ENCODE measurements around the gene RBM39. TPM values are rescaled to one million over a fixed set of nuclear protein-coding genes. Genes with fewer than 3 reads are reported as not detected.
"Not testable (repeated sequence)": the region's sequence is repeated elsewhere in the genome, so short reads cannot be mapped to it uniquely, and the experiment has no call there.

Gene RBM39
- total RNA-seq, 4 donors from 2014 or later, result 98.5 to 165 (median 130) TPM

DNA sequence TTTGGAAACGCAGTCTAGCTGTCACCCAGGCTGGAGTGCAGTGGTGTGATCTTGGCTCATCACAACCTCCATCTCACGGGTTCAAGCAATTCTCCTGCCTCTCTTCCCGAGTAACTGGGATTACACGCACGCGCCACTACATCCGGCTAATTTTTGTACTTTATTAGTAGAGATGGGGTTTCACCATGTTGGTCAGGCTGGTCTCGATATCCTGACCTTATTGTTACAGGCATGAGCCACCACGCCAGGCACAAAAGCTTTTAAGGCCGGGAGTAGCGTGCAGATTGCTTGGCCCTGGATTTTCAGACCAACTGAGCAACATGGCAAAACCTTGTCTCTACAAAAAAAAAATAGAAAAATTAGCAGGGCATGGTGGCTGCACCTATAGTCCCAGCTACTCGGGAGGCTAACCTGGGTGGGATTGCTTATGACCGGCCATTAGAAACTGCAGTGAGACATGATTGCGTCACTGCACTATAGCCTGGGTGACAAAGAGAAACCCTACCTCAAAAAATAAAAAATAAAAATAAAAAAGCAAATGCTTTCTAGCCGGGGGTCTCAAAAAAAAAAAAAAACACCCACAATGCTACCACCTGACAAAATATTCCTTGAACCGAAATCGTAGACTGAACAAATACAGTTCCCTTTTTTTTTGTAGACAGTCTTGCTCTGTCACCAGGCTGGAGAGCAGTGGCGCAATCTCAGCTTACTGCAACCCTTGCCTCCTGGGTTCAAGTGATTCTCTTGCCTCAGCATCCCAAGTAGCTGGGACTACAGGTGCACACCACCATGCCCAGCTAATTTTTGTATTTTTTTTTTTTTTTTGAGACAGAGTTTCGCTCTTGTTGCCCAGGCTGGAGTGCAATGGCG is 15.0 kb downstream of the RBM39 start:
- ATAC-seq, result no peak
- peak overlapping the region in 1 of 4 donors; percentile 8 for H3K27ac ChIP-seq
- DNase-seq, result no peak
- no peak overlapping the region for H3K4me3 ChIP-seq
- in situ Hi-C loops (cut with MboI; ENCODE audit: low sequenced_read_pairs in 4 of 4) (loop anchor here in 1 of 4 donors (25.0 kb wide), 1 partner anchor 160 kb away; no protein-coding TSS in a partner anchor), intact Hi-C loops (cut with DNase I; ENCODE audit: low total_unique reads) (no loop called here)
- peaks cover 31 to 37% of the 10 kb centered on the region in 2 donors for H3K4me1 ChIP-seq
- TF ChIP-seq, protein P1, sequence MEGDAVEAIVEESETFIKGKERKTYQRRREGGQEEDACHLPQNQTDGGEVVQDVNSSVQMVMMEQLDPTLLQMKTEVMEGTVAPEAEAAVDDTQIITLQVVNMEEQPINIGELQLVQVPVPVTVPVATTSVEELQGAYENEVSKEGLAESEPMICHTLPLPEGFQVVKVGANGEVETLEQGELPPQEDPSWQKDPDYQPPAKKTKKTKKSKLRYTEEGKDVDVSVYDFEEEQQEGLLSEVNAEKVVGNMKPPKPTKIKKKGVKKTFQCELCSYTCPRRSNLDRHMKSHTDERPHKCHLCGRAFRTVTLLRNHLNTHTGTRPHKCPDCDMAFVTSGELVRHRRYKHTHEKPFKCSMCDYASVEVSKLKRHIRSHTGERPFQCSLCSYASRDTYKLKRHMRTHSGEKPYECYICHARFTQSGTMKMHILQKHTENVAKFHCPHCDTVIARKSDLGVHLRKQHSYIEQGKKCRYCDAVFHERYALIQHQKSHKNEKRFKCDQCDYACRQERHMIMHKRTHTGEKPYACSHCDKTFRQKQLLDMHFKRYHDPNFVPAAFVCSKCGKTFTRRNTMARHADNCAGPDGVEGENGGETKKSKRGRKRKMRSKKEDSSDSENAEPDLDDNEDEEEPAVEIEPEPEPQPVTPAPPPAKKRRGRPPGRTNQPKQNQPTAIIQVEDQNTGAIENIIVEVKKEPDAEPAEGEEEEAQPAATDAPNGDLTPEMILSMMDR (IDR thresholded peaks at IDR 0.05 in 4 of 5, conservative IDR thresholded peaks at IDR 0.05 in 1 of 5), result no peak
- TF ChIP-seq POLR2A (IDR thresholded peaks at IDR 0.05), result no peak
- peaks cover 9 to 97% of the 10 kb centered on the region in 2 donors for H3K36me3 ChIP-seq
- H3K27me3 ChIP-seq, result no peaks in the 10 kb centered on the region
- H3K9me3 ChIP-seq, result no peaks in the 10 kb centered on the region

DNA sequence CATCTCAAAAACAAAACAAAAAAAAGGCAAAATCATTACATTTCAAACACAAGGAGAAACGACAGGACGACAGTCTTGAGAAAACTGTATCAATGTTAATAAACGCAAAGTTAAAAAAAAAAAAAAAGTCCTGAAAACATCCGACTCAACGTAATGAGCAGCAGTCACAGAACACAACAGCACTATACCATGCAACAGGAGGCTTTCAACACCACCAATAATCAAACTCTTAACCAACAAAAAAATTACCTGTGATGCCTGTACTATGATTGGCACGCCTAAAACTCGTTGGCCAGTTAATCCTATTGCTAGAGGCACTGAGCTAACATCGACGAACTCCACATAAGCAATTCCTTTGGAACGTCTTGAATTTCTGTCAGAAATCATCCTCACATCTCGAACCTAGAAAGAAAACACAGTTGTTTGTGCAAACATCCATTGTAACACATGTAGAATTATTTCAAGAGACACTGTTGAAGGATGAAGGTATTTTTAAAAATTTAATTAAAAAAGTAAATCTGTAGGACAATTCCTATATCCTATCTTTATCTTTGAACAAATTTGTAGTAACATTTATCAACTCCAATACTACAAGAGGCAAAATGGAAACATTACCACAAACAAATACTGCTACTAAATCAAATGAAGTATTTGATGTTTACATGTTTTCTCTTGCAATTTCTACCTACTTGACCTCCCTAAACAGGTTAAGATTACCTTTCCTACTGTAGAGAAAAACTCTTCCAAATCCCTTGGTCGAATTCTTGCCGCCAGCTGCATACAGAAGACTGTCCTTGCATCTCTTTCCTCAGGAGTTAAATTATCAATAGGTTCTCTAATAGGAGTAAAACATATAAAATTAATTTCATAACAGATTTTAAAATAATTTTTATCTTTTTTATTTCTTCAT is 17.5 kb downstream of the RBM39 start:
- no peaks in the 10 kb centered on the region for H3K9me3 ChIP-seq
- peaks cover 7 to 97% of the 10 kb centered on the region in 2 donors for H3K36me3 ChIP-seq
- no peak overlapping the region for H3K4me3 ChIP-seq
- in situ Hi-C loops (cut with MboI; ENCODE audit: low sequenced_read_pairs in 4 of 4), result loop anchor here in 2 of 4 donors (25.0 kb wide), 1 partner anchor 163 kb away; no protein-coding TSS in a partner anchor
- ATAC-seq (no peak), DNase-seq (no peak)
- TF ChIP-seq, protein P1 (IDR thresholded peaks at IDR 0.05 in 4 of 5, conservative IDR thresholded peaks at IDR 0.05 in 1 of 5), result no peak
- TF ChIP-seq POLR2A (IDR thresholded peaks at IDR 0.05), result no peak
- peak overlapping the region in 2 of 4 donors; percentile 72 to 80 for H3K27ac ChIP-seq
- intact Hi-C loops (cut with DNase I; ENCODE audit: low total_unique reads), result no loop called here
- H3K4me1 ChIP-seq, result peaks cover 25 to 31% of the 10 kb centered on the region in 2 donors
- no peaks in the 10 kb centered on the region for H3K27me3 ChIP-seq

DNA sequence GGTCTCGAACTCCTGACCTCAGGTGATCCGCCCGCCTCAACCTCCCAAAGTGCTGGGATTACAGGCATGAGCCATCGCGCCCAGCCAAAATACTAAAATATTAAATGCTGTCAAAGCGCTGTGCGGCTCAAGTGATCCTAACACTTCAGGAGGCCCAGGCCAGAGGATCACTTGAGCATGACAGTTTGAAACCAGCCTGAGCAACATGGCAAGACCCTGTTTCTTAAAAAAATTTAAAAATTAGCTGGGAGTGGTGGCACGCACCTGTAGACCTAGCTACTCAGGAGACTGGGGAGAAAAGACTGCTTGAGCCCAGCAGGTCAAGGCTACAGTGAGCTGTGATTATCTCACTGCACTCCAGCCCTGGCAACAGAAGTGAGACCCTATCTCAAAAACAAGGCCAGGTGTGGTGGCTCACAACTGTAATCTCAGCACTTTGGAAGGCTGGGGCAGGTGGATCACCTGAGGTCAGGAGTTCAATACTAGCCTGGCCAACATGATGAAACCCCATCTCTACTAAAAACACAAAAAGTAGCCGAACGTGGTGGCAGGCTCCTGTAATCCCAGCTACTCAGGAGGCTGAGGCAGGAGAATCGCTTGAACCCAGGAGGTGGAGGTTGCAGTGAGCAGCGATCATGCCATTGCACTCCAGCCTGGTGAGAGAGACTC is 18.3 kb downstream of the RBM39 start:
- H3K4me1 ChIP-seq, result peaks cover 25 to 33% of the 10 kb centered on the region in 2 donors

DNA sequence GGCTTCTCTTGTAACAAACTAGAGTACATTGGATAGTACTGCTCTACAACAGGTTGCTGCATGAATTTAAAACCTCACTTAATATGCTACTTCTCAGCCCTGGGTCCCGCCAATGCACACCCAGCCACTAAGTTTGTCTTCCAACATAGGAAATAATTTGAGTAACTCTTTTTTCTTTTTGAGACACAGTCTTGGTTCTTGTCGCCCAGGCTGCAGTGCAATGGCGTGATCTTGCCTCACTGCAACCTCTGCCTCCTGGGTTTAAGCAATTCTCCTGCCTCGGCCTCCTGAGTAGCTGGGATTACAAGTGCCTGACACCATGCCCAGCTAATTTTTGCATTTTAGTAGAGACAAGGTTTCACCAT is 18.8 kb downstream of the RBM39 start:
- H3K27me3 ChIP-seq; H3K9me3 ChIP-seq; ATAC-seq; intact Hi-C loops (cut with DNase I; ENCODE audit: low total_unique reads); DNase-seq; H3K4me3 ChIP-seq: not testable (repeated sequence)
- Histone ChIP-seq H3K36me3 (peaks cover 7 to 97% of the 10 kb centered on the region in 2 donors), H3K4me1 (peaks cover 25 to 37% of the 10 kb centered on the region in 2 donors), H3K27ac (peak overlapping the region; percentile 57 to 80 (median 68))
- in situ Hi-C loops (cut with MboI; ENCODE audit: low sequenced_read_pairs in 4 of 4), result loop anchor here in 1 of 4 donors (25.0 kb wide), 1 partner anchor 164 kb away; no protein-coding TSS in a partner anchor

More for the DNA sequence above, 18.3 kb downstream of the RBM39 start:
- ATAC-seq; intact Hi-C loops (cut with DNase I; ENCODE audit: low total_unique reads); DNase-seq; H3K27me3 ChIP-seq; H3K9me3 ChIP-seq; H3K4me3 ChIP-seq: not testable (repeated sequence)
- in situ Hi-C loops (cut with MboI; ENCODE audit: low sequenced_read_pairs in 4 of 4), result loop anchor here in 1 of 4 donors (25.0 kb wide), 1 partner anchor 164 kb away; no protein-coding TSS in a partner anchor
- Histone ChIP-seq H3K36me3 (peaks cover 7 to 97% of the 10 kb centered on the region in 2 donors), H3K27ac (peak overlapping the region; percentile 46 to 80 (median 68))

DNA sequence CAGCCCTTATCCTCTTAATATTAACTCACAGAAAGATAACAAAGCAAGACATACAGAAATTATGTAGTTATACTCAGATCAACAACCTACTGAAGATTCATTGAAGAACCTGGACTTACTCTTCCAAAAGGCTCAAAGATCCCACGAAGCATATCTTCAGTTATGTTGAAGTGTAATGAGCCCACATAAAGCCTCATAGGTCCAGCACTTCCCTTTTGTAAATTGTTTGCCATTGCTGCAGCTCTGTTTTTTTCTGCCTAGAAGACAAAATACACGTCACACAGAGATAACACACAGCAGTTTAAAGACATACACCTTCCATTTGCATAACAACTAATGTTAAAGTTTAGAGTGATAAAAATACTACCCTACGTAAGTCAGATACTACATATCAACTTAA is 20.4 kb downstream of the RBM39 start:
- intact Hi-C loops (cut with DNase I; ENCODE audit: low total_unique reads) (no loop called here), in situ Hi-C loops (cut with MboI; ENCODE audit: low sequenced_read_pairs in 4 of 4) (loop anchor here in 1 of 4 donors (25.0 kb wide), 1 partner anchor 166 kb away; no protein-coding TSS in a partner anchor)
- peak overlapping the region; percentile 64 to 80 (median 72) for H3K27ac ChIP-seq
- H3K4me3 ChIP-seq, result no peak overlapping the region
- H3K27me3 ChIP-seq, result no peaks in the 10 kb centered on the region
- no peak for TF ChIP-seq POLR2A (IDR thresholded peaks at IDR 0.05)
- TF ChIP-seq, protein P1 (IDR thresholded peaks at IDR 0.05 in 4 of 5, conservative IDR thresholded peaks at IDR 0.05 in 1 of 5), result no peak
- DNase-seq, result no peak
- H3K9me3 ChIP-seq, result no peaks in the 10 kb centered on the region
- H3K4me1 ChIP-seq, result peaks cover 28 to 48% of the 10 kb centered on the region in 2 donors
- ATAC-seq, result no peak
- peaks cover 4 to 97% of the 10 kb centered on the region in 2 donors for H3K36me3 ChIP-seq

All from gastrocnemius medialis (tissue), 4 donors.